DOHH2 (cell line): ENCODE measurements around the gene MYO18A.

ENCODE experiments used
- EZH2phosphoT487 ChIP-seq: fragments of 200-600 bp; sonication (generic); IDR thresholded peaks from 2 replicates; pipeline ENCODE4 v1.6.1; 2017; ENCODE audit warnings: borderline replicate concordance, mild to moderate bottlenecking, antibody characterized with exemption, low read length, moderate library complexity, mixed read lengths
- TF ChIP-seq, protein P1 (sequence below): fragments of 200-600 bp; sonication (generic); IDR thresholded peaks from one replicate; pipeline ENCODE4 v1.5.1; 2014; ENCODE audit warnings: antibody characterized with exemption, mild to moderate bottlenecking, low read depth, low read length; ENCODE audit not compliant: poor library complexity, severe bottlenecking

DNA sequence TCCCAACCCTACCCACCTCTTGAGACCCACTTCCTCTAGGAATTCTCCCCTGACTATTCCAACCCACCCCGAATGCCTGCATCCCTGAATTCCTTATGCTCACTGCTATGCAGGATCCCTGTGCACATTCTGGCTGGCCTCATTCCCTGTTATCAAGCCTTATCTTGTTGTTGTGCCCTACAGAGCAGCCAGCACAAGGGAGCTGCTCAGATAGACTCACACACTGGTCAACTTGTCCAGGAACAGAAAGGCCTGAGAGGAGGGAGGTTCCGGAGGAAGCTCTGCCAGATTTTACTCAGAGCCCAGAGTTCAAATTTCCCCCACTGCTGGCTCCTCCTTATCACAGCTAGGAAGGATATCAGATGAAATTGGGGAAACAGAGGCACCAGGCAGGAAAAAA is 24.8 kb upstream of the MYO18A start:
- TF ChIP-seq, protein P1, sequence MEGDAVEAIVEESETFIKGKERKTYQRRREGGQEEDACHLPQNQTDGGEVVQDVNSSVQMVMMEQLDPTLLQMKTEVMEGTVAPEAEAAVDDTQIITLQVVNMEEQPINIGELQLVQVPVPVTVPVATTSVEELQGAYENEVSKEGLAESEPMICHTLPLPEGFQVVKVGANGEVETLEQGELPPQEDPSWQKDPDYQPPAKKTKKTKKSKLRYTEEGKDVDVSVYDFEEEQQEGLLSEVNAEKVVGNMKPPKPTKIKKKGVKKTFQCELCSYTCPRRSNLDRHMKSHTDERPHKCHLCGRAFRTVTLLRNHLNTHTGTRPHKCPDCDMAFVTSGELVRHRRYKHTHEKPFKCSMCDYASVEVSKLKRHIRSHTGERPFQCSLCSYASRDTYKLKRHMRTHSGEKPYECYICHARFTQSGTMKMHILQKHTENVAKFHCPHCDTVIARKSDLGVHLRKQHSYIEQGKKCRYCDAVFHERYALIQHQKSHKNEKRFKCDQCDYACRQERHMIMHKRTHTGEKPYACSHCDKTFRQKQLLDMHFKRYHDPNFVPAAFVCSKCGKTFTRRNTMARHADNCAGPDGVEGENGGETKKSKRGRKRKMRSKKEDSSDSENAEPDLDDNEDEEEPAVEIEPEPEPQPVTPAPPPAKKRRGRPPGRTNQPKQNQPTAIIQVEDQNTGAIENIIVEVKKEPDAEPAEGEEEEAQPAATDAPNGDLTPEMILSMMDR = no peak
- no peak for TF ChIP-seq EZH2phosphoT487
